Dermis microvascular lymphatic vessel endothelial cell (primary cell): Measurements from ENCODE around the gene CWF19L2. TPM values are rescaled to one million over a fixed set of nuclear protein-coding genes. Genes with fewer than 3 reads are reported as not detected.

ENCODE experiments used
- DNase-seq, 2 donors: peaks; one replicate each; pipeline versions ENCODE4 v3.0.0 to v3.0.0-alpha.2; 2010; ENCODE audit warnings: low read depth in 2 of 2
- total RNA-seq: library from RNA; depleted of rRNA; stranded (reverse); fragments of >200 nt; gene quantifications from 2 replicates; pipeline ENCODE4 v1.2.1, GENCODE V29; 2014

CWF19L2 gene
- total RNA-seq, 1 donor from 2014 or later = 7.6 TPM

DNA sequence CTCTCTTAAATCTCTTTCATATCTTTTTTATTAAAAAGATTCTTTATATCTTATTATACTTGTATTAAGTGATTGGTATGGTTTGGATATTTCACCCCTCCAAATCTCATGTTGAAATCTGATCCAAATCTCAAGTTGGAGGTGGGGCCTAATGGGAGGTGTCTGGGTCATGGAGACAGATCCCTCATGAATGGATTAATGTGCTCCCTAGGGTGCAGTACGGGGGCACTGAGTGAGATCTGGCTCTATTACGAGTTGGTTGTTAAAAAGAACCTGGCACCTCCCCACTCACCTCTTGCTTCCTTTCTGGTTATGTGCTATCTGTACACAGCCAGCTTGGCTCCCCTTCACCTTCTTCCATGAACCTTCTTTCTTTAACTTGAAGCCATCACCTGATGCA lies 149.6 kb downstream of the CWF19L2 start:
- no peak for DNase-seq

DNA sequence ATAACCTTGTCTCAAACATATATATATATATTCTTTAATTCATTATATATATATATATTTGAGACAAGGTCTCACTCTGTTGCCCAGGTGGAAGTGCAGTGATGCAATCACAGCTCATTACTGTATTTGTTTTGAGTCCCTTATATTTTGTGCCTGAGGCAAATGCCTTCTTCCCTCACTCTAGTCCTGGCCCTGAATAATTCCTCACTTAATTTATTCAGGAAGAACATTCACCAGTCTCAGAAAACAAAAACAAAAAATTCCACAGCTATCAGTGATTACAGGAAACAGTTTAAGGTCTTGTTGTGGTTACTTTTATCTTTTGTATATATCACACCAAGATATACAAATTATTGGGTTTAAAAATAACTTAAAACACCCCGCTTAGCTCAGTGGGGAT lies 155.7 kb downstream of the CWF19L2 start:
- peak in 1 of 2 donors; percentile 19 for DNase-seq

DNA sequence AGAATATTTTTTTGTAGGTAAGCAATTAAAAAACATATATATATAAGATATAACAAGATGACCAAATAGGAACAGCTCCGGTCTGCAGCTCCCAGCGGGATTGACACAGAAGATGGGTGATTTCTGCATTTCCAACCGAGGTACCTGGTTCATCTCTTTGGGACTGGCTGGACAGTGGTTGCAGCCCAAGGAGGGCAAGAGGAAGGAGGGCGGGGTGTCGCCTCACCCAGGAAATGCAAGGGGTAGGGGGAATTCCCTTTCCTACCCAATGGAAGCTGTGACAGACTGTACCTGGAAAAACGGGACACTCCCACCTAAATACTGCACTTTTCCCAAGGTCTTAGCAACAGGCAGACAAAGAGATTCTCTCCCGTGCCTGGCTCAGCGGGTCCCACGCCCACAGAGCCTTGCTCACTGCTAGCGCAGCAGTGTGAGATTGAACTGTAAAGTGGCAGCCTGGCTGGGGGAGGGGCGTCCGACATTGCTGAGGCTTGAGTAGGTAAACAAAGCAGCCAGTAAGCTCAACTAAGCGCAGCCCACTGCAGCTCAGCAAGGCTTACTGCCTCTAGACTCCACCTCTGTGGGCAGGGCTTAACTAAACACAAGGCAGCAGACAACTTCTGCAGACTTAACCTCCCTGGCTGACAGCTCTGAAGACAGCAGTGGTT lies 163.8 kb downstream of the CWF19L2 start:
- no peak for DNase-seq

DNA sequence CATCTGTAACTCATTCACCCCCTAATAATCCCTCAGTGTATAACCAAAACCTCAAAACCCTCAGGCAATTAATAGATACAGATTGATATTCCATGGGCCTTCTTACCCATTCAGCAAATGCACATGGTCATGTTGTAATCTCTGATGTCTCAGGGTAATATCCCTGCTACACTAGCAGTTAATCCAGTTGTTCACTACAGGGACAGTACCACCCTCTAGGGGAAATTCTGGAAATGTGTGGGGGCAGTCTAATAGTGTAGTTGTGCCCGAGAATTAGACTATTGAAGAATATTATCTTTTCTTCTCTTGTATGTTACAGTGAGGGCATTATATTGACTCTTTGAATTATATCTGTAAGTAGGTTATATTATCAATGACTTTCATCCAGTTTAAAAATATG lies 175.4 kb downstream of the CWF19L2 start:
- DNase-seq = no peak

Other genes with a start within 250 kb of the CWF19L2 start
- 4.6 and 6.4 TPM in 2 replicates for gene ALKBH8, start 107.9 kb upstream of the CWF19L2 start, total RNA-seq
- 0.25 and 1.2 TPM in 2 replicates for gene ELMOD1, start 133.3 kb upstream of the CWF19L2 start, total RNA-seq